GM12874 (cell line): ENCODE data around the gene F2RL2.

Experiments used
- CTCF ChIP-seq: IDR thresholded peaks from 2 replicates; pipeline ENCODE4 v1.5.1; 2011; ENCODE audit warnings: low read depth, mild to moderate bottlenecking, control low read depth, low read length, moderate library complexity; ENCODE audit not compliant: insufficient read depth

The F2RL2 gene

GRCh38 chr5:76622076-76622475 is 1.1 kb downstream of the F2RL2 start:
- TF ChIP-seq CTCF, result no peak

- TF ChIP-seq CTCF, result no peak
Measured at GRCh38 chr5:76620166-76620565, 3.0 kb downstream of the F2RL2 start.

- TF ChIP-seq CTCF, result no peak
Measured at GRCh38 chr5:76617675-76618074, 5.5 kb downstream of the F2RL2 start.

- no peak for TF ChIP-seq CTCF
Measured at GRCh38 chr5:76617229-76617628, 6.0 kb downstream of the F2RL2 start.

- no peak for TF ChIP-seq CTCF
Measured at GRCh38 chr5:76616206-76616605, 7.0 kb downstream of the F2RL2 start.

- no peak for TF ChIP-seq CTCF
Measured at GRCh38 chr5:76615759-76616158, 7.4 kb downstream of the F2RL2 start.

- TF ChIP-seq CTCF, result no peak
Measured at GRCh38 chr5:76612942-76613341, 10.3 kb downstream of the F2RL2 start.

GRCh38 chr5:76610196-76610595 is 13.0 kb downstream of the F2RL2 start:
- no peak for TF ChIP-seq CTCF
